Liver (tissue), 3 donors: ENCODE measurements around the gene RABGGTA.
A peak's percentile ranks its signal among the peaks of the same experiment; 100 is the strongest.

Experiments used
- ATF3 ChIP-seq: IDR thresholded peaks from 2 replicates; pipeline ENCODE4 v1.6.1; 2016; ENCODE audit warnings: antibody characterized with exemption
- FOXA1 ChIP-seq: IDR thresholded peaks from 2 replicates; pipeline ENCODE4 v1.6.1; 2016; ENCODE audit warnings: antibody characterized with exemption
- GABPA ChIP-seq, 2 donors: IDR thresholded peaks in 1 of 2; conservative IDR thresholded peaks in 1 of 2; 2 replicates each; pipeline ENCODE4 v1.6.1; 2016; ENCODE audit warnings: antibody characterized with exemption in 2 of 2, mild to moderate bottlenecking in 1 of 2, moderate library complexity in 1 of 2
- JUND ChIP-seq, 2 donors: IDR thresholded peaks; 2 replicates each; pipeline ENCODE4 v1.6.1; 2016; ENCODE audit warnings: antibody characterized with exemption in 2 of 2
- MAX ChIP-seq: IDR thresholded peaks from 2 replicates; pipeline ENCODE4 v1.6.1; 2016; ENCODE audit warnings: antibody characterized with exemption
- REST ChIP-seq: IDR thresholded peaks from 2 replicates; pipeline ENCODE4 v1.6.1; 2016; ENCODE audit warnings: antibody characterized with exemption, mild to moderate bottlenecking
- SP1 ChIP-seq: IDR thresholded peaks from 2 replicates; pipeline ENCODE4 v1.6.1; 2018; ENCODE audit warnings: antibody characterized with exemption, mild to moderate bottlenecking
- TAF1 ChIP-seq: conservative IDR thresholded peaks from 2 replicates; pipeline ENCODE4 v1.6.1; 2016; ENCODE audit warnings: antibody characterized with exemption, mild to moderate bottlenecking
- YY1 ChIP-seq: IDR thresholded peaks from 2 replicates; pipeline ENCODE4 v1.6.1; 2016; ENCODE audit warnings: antibody characterized with exemption, mild to moderate bottlenecking
- TF ChIP-seq, protein P1 (sequence below): fragments of 150-350 bp; IDR thresholded peaks from 2 replicates; pipeline ENCODE4 v1.5.1; 2017; ENCODE audit warnings: improper control_type of control experiment, low read depth, low read length; ENCODE audit not compliant: missing input control
- donor health status: healthy.
- donor health status: healthy.

GRCh38 chr14:24273422-24273998 lies 2.1 kb upstream of the RABGGTA start:
- TF ChIP-seq MAX (no peak), GABPA (IDR thresholded peaks at IDR 0.05 in 1 of 2, conservative IDR thresholded peaks at IDR 0.05 in 1 of 2) (no peak), YY1 (no peak), REST (no peak), FOXA1 (no peak), ATF3 (no peak), TAF1 (no peak), JUND (IDR thresholded peaks at IDR 0.05) (no peak), SP1 (no peak)
- TF ChIP-seq, protein P1, sequence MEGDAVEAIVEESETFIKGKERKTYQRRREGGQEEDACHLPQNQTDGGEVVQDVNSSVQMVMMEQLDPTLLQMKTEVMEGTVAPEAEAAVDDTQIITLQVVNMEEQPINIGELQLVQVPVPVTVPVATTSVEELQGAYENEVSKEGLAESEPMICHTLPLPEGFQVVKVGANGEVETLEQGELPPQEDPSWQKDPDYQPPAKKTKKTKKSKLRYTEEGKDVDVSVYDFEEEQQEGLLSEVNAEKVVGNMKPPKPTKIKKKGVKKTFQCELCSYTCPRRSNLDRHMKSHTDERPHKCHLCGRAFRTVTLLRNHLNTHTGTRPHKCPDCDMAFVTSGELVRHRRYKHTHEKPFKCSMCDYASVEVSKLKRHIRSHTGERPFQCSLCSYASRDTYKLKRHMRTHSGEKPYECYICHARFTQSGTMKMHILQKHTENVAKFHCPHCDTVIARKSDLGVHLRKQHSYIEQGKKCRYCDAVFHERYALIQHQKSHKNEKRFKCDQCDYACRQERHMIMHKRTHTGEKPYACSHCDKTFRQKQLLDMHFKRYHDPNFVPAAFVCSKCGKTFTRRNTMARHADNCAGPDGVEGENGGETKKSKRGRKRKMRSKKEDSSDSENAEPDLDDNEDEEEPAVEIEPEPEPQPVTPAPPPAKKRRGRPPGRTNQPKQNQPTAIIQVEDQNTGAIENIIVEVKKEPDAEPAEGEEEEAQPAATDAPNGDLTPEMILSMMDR, result peak; percentile 8
